NOMO-1 treated with DMSO at 0.1 percent for 48 hours (cell line): ENCODE results near the gene BTBD8.

Experiments
- DNase-seq: peaks from one replicate; lab custom pipeline; 2025; ENCODE audit not compliant: unreplicated experiment; lab: John Stamatoyannopoulos, UW

Gene BTBD8

GRCh38 chr1:92091625-92092024, 11.5 kb downstream of the BTBD8 start:
- no peak for DNase-seq

GRCh38 chr1:92094090-92094489, 13.9 kb downstream of the BTBD8 start:
- DNase-seq, result no peak

GRCh38 chr1:92094595-92094994, 14.4 kb downstream of the BTBD8 start:
- no peak for DNase-seq

- no peak for DNase-seq
These were observed 15.7 kb downstream of the BTBD8 start for GRCh38 chr1:92095874-92096273.

- peak; percentile 94 for DNase-seq
These were observed 16.2 kb downstream of the BTBD8 start for GRCh38 chr1:92096317-92096716.

GRCh38 chr1:92105546-92106081, 25.5 kb downstream of the BTBD8 start:
- DNase-seq, result no peak

GRCh38 chr1:92108631-92109030, 28.5 kb downstream of the BTBD8 start:
- no peak for DNase-seq

- DNase-seq, result no peak
These were observed 37.4 kb downstream of the BTBD8 start for GRCh38 chr1:92117526-92117925.

GRCh38 chr1:92118826-92119225, 38.7 kb downstream of the BTBD8 start:
- no peak for DNase-seq

GRCh38 chr1:92123868-92124267, 43.7 kb downstream of the BTBD8 start:
- no peak for DNase-seq

- no peak for DNase-seq
These were observed 45.1 kb downstream of the BTBD8 start for GRCh38 chr1:92125204-92125603.

- DNase-seq, result no peak
These were observed 45.9 kb downstream of the BTBD8 start for GRCh38 chr1:92126088-92126487.

GRCh38 chr1:92134331-92134730, 54.2 kb downstream of the BTBD8 start:
- DNase-seq, result no peak

- no peak for DNase-seq
These were observed 56.2 kb downstream of the BTBD8 start for GRCh38 chr1:92136341-92136740.

GRCh38 chr1:92154934-92155333, 74.8 kb downstream of the BTBD8 start:
- no peak for DNase-seq

GRCh38 chr1:92159593-92159992, 79.4 kb downstream of the BTBD8 start:
- DNase-seq, result no peak

- no peak for DNase-seq
These were observed 85.2 kb downstream of the BTBD8 start for GRCh38 chr1:92165389-92165788.

GRCh38 chr1:92167151-92167550, 87.0 kb downstream of the BTBD8 start:
- no peak for DNase-seq

GRCh38 chr1:92168657-92169056, 88.5 kb downstream of the BTBD8 start:
- no peak for DNase-seq

- DNase-seq, result no peak
These were observed 89.3 kb downstream of the BTBD8 start for GRCh38 chr1:92169214-92170005.

GRCh38 chr1:92184632-92185031, 104.5 kb downstream of the BTBD8 start:
- no peak for DNase-seq

GRCh38 chr1:92186081-92186480, 105.9 kb downstream of the BTBD8 start:
- no peak for DNase-seq
